Spleen (tissue), 7 donors: ENCODE results near the gene GSN.

ENCODE experiments used
- POLR2A ChIP-seq, 3 donors: fragments of 450-650 bp; IDR thresholded peaks; one replicate each; pipeline ENCODE4 v1.5.1; 2017; ENCODE audit warnings: antibody characterized with exemption in 3 of 3, mild to moderate bottlenecking in 1 of 3
- TF ChIP-seq, protein P1 (sequence below), 11 experiments: fragments of 200-600 bp in 7 of 11; fragments of 450-650 bp in 4 of 11; sonication (generic) in 4 of 11; IDR thresholded peaks in 8 of 11; conservative IDR thresholded peaks in 3 of 11; 1 replicate in 7 of 11; 2 replicates in 4 of 11; pipeline versions ENCODE4 v1.4.0 to v1.8.0; 2016 to 2021; ENCODE audit warnings: antibody characterized with exemption in 11 of 11, inconsistent platforms in 4 of 11, mild to moderate bottlenecking in 1 of 11
- donor health status: DM: no; HTN: no; CAD: no; lungs with moderate emphysema.
- donor health status: DM: no; HTN: no; CAD: no.
- donor health status: DM: no; HTN: no; CAD: no.

DNA sequence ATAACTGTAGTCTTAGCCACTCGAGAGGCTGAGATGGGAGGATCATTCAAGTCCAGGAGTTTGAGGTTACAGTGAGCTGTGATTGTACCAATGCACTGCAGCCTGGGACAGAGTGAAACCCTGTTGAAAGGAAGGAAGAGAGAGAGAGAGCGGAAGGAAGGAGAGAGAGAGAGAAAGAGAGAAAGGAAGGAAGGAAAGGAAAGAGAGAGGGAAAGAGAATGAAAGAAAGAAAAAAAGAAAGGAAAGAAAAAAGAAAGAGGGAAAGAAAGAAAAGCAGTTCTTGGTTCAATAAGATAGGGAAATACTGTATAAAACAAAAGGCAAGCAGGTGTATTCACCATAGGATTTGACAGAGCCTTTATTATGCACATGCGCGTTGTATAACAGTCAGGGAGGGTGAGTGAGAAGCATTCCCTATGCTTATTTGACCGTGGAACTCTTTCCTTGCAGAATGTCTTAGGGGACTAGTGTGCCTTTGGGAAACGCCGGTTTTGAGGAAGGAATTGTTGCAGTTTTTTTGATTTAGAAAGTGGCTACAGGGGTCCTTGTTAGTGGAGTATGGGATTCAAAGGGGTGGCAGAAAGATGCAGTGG is 42.0 kb downstream of the GSN start:
- TF ChIP-seq, protein P1, sequence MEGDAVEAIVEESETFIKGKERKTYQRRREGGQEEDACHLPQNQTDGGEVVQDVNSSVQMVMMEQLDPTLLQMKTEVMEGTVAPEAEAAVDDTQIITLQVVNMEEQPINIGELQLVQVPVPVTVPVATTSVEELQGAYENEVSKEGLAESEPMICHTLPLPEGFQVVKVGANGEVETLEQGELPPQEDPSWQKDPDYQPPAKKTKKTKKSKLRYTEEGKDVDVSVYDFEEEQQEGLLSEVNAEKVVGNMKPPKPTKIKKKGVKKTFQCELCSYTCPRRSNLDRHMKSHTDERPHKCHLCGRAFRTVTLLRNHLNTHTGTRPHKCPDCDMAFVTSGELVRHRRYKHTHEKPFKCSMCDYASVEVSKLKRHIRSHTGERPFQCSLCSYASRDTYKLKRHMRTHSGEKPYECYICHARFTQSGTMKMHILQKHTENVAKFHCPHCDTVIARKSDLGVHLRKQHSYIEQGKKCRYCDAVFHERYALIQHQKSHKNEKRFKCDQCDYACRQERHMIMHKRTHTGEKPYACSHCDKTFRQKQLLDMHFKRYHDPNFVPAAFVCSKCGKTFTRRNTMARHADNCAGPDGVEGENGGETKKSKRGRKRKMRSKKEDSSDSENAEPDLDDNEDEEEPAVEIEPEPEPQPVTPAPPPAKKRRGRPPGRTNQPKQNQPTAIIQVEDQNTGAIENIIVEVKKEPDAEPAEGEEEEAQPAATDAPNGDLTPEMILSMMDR (IDR thresholded peaks at IDR 0.05 in 8 of 11, conservative IDR thresholded peaks at IDR 0.05 in 3 of 11), result no peak
- no peak for TF ChIP-seq POLR2A (IDR thresholded peaks at IDR 0.05)
